ENCODE measurements around the gene FARSA.
A peak's percentile ranks its signal among the peaks of the same experiment; 100 is the strongest.

Gene FARSA

GRCh38 chr19:12885749-12886650 lies 47.5 kb downstream of the FARSA start:
- Histone ChIP-seq H3K27ac (ENCODE audit: low read depth, low read length) (no peak overlapping the region), H3K9me2 (replicated peaks; ENCODE audit: insufficient read depth, low read length) (no peaks in the 10 kb centered on the region), H3K36me3 (ENCODE audit: low read length) (no peaks in the 10 kb centered on the region), H3K4me3 (ENCODE audit: insufficient read depth, low read length, poor library complexity, severe bottlenecking) (peak overlapping the region; percentile 51), H3K27me3 (ENCODE audit: low read length) (no peaks in the 10 kb centered on the region), H3K4me2 (ENCODE audit: low read depth, low read length, poor library complexity, severe bottlenecking) (peak overlapping the region; percentile 65), H3K79me2 (ENCODE audit: insufficient read depth, low read length) (no peaks in the 10 kb centered on the region), H2AFZ (ENCODE audit: low read depth, low read length, severe bottlenecking) (peak overlapping the region; percentile 88), H4K20me1 (ENCODE audit: low read depth, low read length) (no peaks in the 10 kb centered on the region), H3F3A (ENCODE audit: insufficient read depth) (peaks cover 6% of the 10 kb centered on the region; the same call in 1 of the 2 replicates), H3K9me3 (ENCODE audit: insufficient read depth, low read length) (peaks cover 13% of the 10 kb centered on the region; the same call in 1 of the 2 replicates), H3K9ac (ENCODE audit: low read length) (peak overlapping the region; percentile 52)
- TF ChIP-seq EZH2phosphoT487 (conservative IDR thresholded peaks at IDR 0.05; ENCODE audit: low read length) (no peak), CTCF (IDR thresholded peaks at IDR 0.05; ENCODE audit: insufficient read depth, low read length, poor library complexity, severe bottlenecking) (no peak)

GRCh38 chr19:12884926-12885748 lies 48.4 kb downstream of the FARSA start:
- Histone ChIP-seq H3K27ac (ENCODE audit: low read depth, low read length) (no peak overlapping the region), H3K9me2 (replicated peaks; ENCODE audit: insufficient read depth, low read length) (no peaks in the 10 kb centered on the region), H3K4me2 (ENCODE audit: low read depth, low read length, poor library complexity, severe bottlenecking) (peak overlapping the region; percentile 65), H3K9ac (ENCODE audit: low read length) (peak overlapping the region; percentile 52), H3K79me2 (ENCODE audit: insufficient read depth, low read length) (peaks cover 4% of the 10 kb centered on the region; the same call in 1 of the 2 replicates), H3F3A (ENCODE audit: insufficient read depth) (peaks cover 6% of the 10 kb centered on the region; the same call in 1 of the 2 replicates), H3K4me3 (ENCODE audit: insufficient read depth, low read length, poor library complexity, severe bottlenecking) (peak overlapping the region; percentile 51), H3K36me3 (ENCODE audit: low read length) (no peaks in the 10 kb centered on the region), H3K27me3 (ENCODE audit: low read length) (no peaks in the 10 kb centered on the region), H4K20me1 (ENCODE audit: low read depth, low read length) (no peaks in the 10 kb centered on the region), H3K9me3 (ENCODE audit: insufficient read depth, low read length) (peaks cover 13% of the 10 kb centered on the region; the same call in 1 of the 2 replicates), H2AFZ (ENCODE audit: low read depth, low read length, severe bottlenecking) (peak overlapping the region; percentile 88)
- peak; percentile 79 for TF ChIP-seq CTCF (IDR thresholded peaks at IDR 0.05; ENCODE audit: insufficient read depth, low read length, poor library complexity, severe bottlenecking)
- no peak for TF ChIP-seq EZH2phosphoT487 (conservative IDR thresholded peaks at IDR 0.05; ENCODE audit: low read length)

- peak overlapping the region; percentile 65 for H3K4me2 ChIP-seq (ENCODE audit: low read depth, low read length, poor library complexity, severe bottlenecking)
- peaks cover 13% of the 10 kb centered on the region; the same call in 1 of the 2 replicates for H3K9me3 ChIP-seq (ENCODE audit: insufficient read depth, low read length)
- no peaks in the 10 kb centered on the region for H3K36me3 ChIP-seq (ENCODE audit: low read length)
- no peaks in the 10 kb centered on the region for H3K9me2 ChIP-seq (replicated peaks; ENCODE audit: insufficient read depth, low read length)
- H2AFZ ChIP-seq (ENCODE audit: low read depth, low read length, severe bottlenecking): peak overlapping the region; percentile 88
- TF ChIP-seq CTCF (IDR thresholded peaks at IDR 0.05; ENCODE audit: insufficient read depth, low read length, poor library complexity, severe bottlenecking): no peak
- TF ChIP-seq EZH2phosphoT487 (conservative IDR thresholded peaks at IDR 0.05; ENCODE audit: low read length): no peak
- no peaks in the 10 kb centered on the region for H3K27me3 ChIP-seq (ENCODE audit: low read length)
- peak overlapping the region; percentile 52 for H3K9ac ChIP-seq (ENCODE audit: low read length)
- peaks cover 6% of the 10 kb centered on the region; the same call in 1 of the 2 replicates for H3F3A ChIP-seq (ENCODE audit: insufficient read depth)
- H4K20me1 ChIP-seq (ENCODE audit: low read depth, low read length): no peaks in the 10 kb centered on the region
- peak overlapping the region; percentile 51 for H3K4me3 ChIP-seq (ENCODE audit: insufficient read depth, low read length, poor library complexity, severe bottlenecking)
- H3K79me2 ChIP-seq (ENCODE audit: insufficient read depth, low read length): peaks cover 6% of the 10 kb centered on the region; the same call in 1 of the 2 replicates
- no peak overlapping the region for H3K27ac ChIP-seq (ENCODE audit: low read depth, low read length)
These were observed 48.9 kb downstream of the FARSA start for GRCh38 chr19:12884627-12884925.

All from SU-DHL-6 (cell line).